Testis (tissue), 3 donors: ENCODE data around the gene CLCA2. TPM values are rescaled to one million over a fixed set of nuclear protein-coding genes. Genes with fewer than 3 reads are reported as not detected.

Source experiments
- DNase-seq: peaks from one replicate; pipeline ENCODE4 v3.0.0-alpha.2; 2019
- H3K27ac ChIP-seq, 2 donors: fragments of 200-600 bp; sonication (generic); one replicate each; pipeline ENCODE4 v1.5.1; 2019
- H3K27me3 ChIP-seq: fragments of 200-600 bp; sonication (generic); one replicate; pipeline ENCODE4 v1.5.1; 2019
- H3K36me3 ChIP-seq: fragments of 200-600 bp; sonication (generic); one replicate; pipeline ENCODE4 v1.5.1; 2017; ENCODE audit warnings: low read depth; ENCODE audit errors: missing control alignments
- H3K4me1 ChIP-seq: fragments of 200-600 bp; sonication (generic); one replicate; pipeline ENCODE4 v1.5.1; 2019
- H3K4me3 ChIP-seq, 2 donors: fragments of 200-600 bp; sonication (generic); one replicate each; pipeline ENCODE4 v1.5.1; 2017 to 2019
- H3K9me3 ChIP-seq: fragments of 200-600 bp; sonication (generic); one replicate; pipeline ENCODE4 v1.5.1; 2017
- CTCF ChIP-seq, 3 experiments: fragments of 450-650 bp in 2 of 3; fragments of 200-600 bp in 1 of 3; sonication (generic) in 1 of 3; IDR thresholded peaks; one replicate each; pipeline ENCODE4 v1.5.1; 2016 to 2019; ENCODE audit warnings: antibody characterized with exemption in 3 of 3, mild to moderate bottlenecking in 2 of 3, moderate library complexity in 1 of 3
- POLR2A ChIP-seq: fragments of 450-650 bp; IDR thresholded peaks from one replicate; pipeline ENCODE4 v1.6.1; 2017; ENCODE audit warnings: antibody characterized with exemption, mild to moderate bottlenecking, moderate library complexity
- WGBS, 2 donors: methylation state at CpG; one replicate each; pipeline ENCODE4 v1.1.5; 2018; 5-methylcytosine and 5-hydroxymethylcytosine counted together
- intact Hi-C: fragments of 100-400 bp; cut with DNase I; formaldehyde crosslinking; loops from one replicate; pipeline ENCODE4 v1.15.1; 2023; ENCODE audit warnings: low total_unique reads
- polyA plus RNA-seq: library from polyadenylated mRNA; stranded (reverse); fragments of 350-450 nt; fragmentation: Illumina TruSeq; extraction: RNeasy Lipid Tissue Mini Kit (QIAGEN cat#74804); gene quantifications from one replicate; pipeline ENCODE4 v1.2.3, GENCODE V29; 2014; ENCODE audit warnings: low read depth, low replicate concordance; ENCODE audit not compliant: insufficient read depth
- total RNA-seq, 2 donors: library from RNA; depleted of rRNA; stranded (reverse); fragments of >200 nt; gene quantifications; one replicate each; pipeline ENCODE4 v1.2.3, GENCODE V29; 2016

Gene CLCA2
- total and polyA plus RNA-seq, 3 donors from 2014 or later: 1.7 to 4.5 (median 2.6) TPM

GRCh38 chr1:86468501-86468977 lies 44.6 kb downstream of the CLCA2 start, which contains the start of gene CLCA1:
Gene CLCA1, plus strand, starts transcription at chr1:86468927. Its CDS starts 45 bp downstream, at chr1:86468972.
- Histone ChIP-seq H3K4me3 (no peak within 1 kb of the TSS), H3K36me3 (no peaks in the 10 kb centered on the region), H3K27me3 (no peaks in the 10 kb centered on the region), H3K9me3 (no peaks in the 10 kb centered on the region), H3K4me1 (no peaks in the 10 kb centered on the region), H3K27ac (no peak within 1 kb of the TSS)
- DNase-seq: no peak
- WGBS, 2 donors: 78% methylated on average over 7 of the region's 7 CpGs
- TF ChIP-seq CTCF (IDR thresholded peaks at IDR 0.05) (no peak), POLR2A (no peak)
- intact Hi-C loops: no loop called here

- H3K4me1 ChIP-seq: no peaks in the 10 kb centered on the region
- H3K36me3 ChIP-seq: no peaks in the 10 kb centered on the region
- no peak overlapping the region for H3K27ac ChIP-seq
- TF ChIP-seq POLR2A (no peak), CTCF (IDR thresholded peaks at IDR 0.05) (no peak)
- H3K27me3 ChIP-seq: no peaks in the 10 kb centered on the region
- H3K9me3 ChIP-seq: no peaks in the 10 kb centered on the region
- no peak for DNase-seq
- 89% methylated on average over 10 of the region's 10 CpGs for WGBS, 2 donors
- no peak overlapping the region for H3K4me3 ChIP-seq
- intact Hi-C loops: no loop called here
These were observed 46.9 kb downstream of the CLCA2 start for GRCh38 chr1:86470859-86471258.

GRCh38 chr1:86471291-86471690 lies 47.3 kb downstream of the CLCA2 start:
- Histone ChIP-seq H3K27me3 (no peaks in the 10 kb centered on the region), H3K36me3 (no peaks in the 10 kb centered on the region), H3K4me1 (no peaks in the 10 kb centered on the region), H3K9me3 (no peaks in the 10 kb centered on the region), H3K27ac (no peak overlapping the region), H3K4me3 (no peak overlapping the region)
- TF ChIP-seq CTCF (IDR thresholded peaks at IDR 0.05): no peak
- TF ChIP-seq POLR2A: no peak
- intact Hi-C loops: no loop called here
- DNase-seq: no peak

- intact Hi-C loops: no loop called here
- DNase-seq: no peak
- Histone ChIP-seq H3K9me3 (no peaks in the 10 kb centered on the region), H3K27ac (no peak overlapping the region), H3K36me3 (no peaks in the 10 kb centered on the region), H3K4me1 (no peaks in the 10 kb centered on the region), H3K27me3 (no peaks in the 10 kb centered on the region), H3K4me3 (no peak overlapping the region)
- whole genome bisulfite sequencing, 2 donors: 52 to 68% methylated on average over 4 of the region's 4 CpGs
- TF ChIP-seq CTCF (IDR thresholded peaks at IDR 0.05) (no peak), POLR2A (no peak)
These were observed 48.2 kb downstream of the CLCA2 start for GRCh38 chr1:86472152-86472551.

GRCh38 chr1:86472767-86473166 lies 48.8 kb downstream of the CLCA2 start:
- no peak for DNase-seq
- H3K9me3 ChIP-seq: no peaks in the 10 kb centered on the region
- no peak overlapping the region for H3K27ac ChIP-seq
- H3K4me1 ChIP-seq: no peaks in the 10 kb centered on the region
- WGBS, 2 donors: 52 to 54% methylated on average over 3 of the region's 3 CpGs
- no peaks in the 10 kb centered on the region for H3K27me3 ChIP-seq
- no peak for TF ChIP-seq CTCF (IDR thresholded peaks at IDR 0.05)
- no peak for TF ChIP-seq POLR2A
- H3K4me3 ChIP-seq: no peak overlapping the region
- no peaks in the 10 kb centered on the region for H3K36me3 ChIP-seq
- intact Hi-C loops: no loop called here
